HG03571 (cell line): ENCODE measurements around the gene FAM136A.
A peak's percentile ranks its signal among the peaks of the same experiment; 100 is the strongest.
"Not testable (repeated sequence)": the region's sequence is repeated elsewhere in the genome, so short reads cannot be mapped to it uniquely, and the experiment has no call there.

Experiments
- ATAC-seq: cut with Tn5 transposase; IDR thresholded peaks from one replicate; pipeline ENCODE4 v1.9.1; 2021; ENCODE audit not compliant: unreplicated experiment

Gene FAM136A

GRCh38 chr2:70301344-70302194, at the start of gene FAM136A:
Gene FAM136A (minus strand): TSS chr2:70302067. CDS start chr2:70302011, 56 bp downstream.
- ATAC-seq, result peak; percentile 80

DNA sequence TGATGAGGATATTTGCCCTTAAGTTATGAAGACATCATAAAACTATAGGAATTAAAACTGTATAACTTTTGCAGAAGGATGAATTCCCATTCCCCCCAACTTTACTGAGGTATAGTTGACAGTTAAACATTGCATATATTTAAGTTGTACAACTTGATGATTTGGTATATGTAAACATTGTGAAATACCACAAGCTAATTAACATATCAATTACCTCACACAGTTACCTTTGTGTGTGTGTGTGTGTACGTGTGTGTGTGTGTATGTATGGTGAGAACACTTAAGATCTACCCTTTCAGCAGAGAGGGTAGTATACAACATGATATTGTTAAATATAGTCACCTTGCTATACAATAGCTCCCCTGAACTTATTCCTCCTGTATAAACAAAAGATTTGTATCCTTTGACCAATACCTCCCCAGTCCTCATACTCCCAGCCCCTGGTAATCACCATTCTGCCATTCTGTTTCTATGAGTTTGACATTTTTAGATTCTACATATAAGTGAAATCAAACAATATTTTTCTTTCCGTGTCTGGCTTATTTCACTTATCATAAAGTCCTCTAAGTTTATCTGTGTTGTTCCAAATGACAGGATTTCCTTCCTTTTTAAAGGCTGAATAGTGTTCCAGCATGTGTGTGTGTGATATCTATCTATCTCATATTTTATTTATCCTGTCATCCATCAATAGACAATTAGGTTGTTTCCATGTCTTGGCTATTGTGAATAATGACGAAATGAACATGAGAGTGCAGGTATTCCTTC, 48.2 kb upstream of the FAM136A start:
- no peak for ATAC-seq

DNA sequence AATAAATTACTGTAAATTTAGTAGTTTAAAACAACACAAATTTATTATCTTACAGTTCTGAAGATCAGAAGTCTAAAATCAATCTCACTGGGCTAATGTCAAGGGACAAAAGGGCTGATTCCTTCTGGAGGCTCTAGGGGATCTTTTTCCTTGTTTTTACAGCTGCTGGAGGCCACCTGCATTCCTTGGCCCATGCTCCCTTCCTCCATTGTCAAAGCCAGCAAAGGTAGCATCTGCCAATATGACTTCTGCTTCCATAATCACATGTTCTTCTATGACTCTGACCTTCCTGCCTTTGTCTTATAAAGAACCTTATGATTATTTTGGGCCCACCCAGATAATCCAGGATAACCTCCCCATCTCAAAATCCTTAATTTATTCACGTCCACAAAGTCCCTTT, 46.0 kb upstream of the FAM136A start:
- ATAC-seq, result no peak

GRCh38 chr2:70344195-70344594, 42.3 kb upstream of the FAM136A start:
- no peak for ATAC-seq

- no peak for ATAC-seq
Observed at GRCh38 chr2:70341477-70341765, 39.6 kb upstream of the FAM136A start.

DNA sequence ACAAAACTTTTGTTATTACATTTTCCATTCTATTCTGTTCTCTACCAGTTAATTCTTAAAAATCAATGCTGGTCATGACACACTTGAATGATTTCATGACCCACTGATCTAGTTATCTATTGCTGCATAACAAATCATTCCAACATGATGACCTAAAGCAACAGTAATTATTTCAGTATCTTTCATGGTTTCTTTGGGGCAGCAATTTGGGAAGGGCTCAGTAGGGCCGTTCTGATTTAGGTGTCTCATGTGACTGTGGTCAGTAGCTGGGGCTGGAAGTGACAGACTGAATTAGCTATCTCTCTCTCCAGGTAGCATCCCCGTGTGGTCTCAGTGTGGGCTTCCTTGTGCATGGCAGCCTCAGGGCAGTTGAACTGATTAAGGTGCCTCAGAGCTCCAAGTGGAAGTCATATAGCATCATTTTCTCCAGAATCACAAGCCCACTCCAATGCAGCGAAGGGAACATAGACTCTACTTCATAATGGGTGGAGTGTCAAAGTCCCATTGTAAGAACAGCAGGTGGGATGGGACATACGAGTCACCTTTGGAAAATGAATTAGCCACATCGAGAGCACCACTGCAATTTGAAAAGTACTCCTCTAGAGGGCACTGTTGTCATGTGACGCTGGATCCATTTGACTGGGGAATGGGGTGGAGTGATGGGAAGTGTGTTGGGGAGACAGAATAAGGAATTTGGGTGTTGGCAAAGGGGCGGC, 39.1 kb upstream of the FAM136A start:
- no peak for ATAC-seq

DNA sequence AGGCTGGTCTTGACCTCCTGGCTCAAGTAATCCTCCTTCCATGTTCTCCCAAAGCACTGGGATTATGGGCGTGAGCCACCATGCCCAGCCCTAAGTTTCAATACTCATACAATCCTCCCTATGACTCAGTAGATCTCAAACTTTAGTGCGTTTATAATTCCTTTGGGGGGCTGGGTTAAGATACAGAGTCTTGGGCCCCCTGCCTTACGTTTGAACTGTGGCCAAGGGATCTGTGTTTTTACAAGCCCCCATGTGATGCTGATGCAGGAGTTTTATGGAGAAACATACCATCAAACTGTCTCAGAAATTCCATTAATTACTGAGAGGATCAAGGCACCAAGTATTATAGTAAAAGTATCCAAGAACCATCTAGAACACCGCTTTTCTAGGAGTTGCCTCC, 38.2 kb upstream of the FAM136A start:
- no peak for ATAC-seq

GRCh38 chr2:70336552-70336951, 34.7 kb upstream of the FAM136A start:
- no peak for ATAC-seq

GRCh38 chr2:70331012-70331411, 29.1 kb upstream of the FAM136A start:
- no peak for ATAC-seq

DNA sequence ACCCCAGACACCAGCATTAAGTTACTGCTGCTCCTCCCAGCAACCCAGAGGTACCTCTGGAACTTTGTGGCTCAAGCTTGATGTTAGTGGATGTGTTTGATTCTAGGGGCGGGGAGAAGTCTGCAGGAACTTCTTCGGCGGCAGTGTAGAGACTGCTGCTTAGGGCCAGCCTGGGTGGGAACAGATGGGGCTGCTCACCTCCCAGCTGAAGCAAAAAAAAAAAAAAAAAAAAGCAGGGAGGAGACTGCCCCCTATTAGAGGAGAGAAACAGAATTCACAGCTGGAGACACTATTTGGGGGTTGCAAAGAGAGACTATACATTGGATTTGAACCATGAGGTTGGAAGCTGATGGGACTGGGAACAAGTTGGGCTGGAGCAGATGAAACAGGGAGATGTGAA, 28.6 kb upstream of the FAM136A start:
- no peak for ATAC-seq

DNA sequence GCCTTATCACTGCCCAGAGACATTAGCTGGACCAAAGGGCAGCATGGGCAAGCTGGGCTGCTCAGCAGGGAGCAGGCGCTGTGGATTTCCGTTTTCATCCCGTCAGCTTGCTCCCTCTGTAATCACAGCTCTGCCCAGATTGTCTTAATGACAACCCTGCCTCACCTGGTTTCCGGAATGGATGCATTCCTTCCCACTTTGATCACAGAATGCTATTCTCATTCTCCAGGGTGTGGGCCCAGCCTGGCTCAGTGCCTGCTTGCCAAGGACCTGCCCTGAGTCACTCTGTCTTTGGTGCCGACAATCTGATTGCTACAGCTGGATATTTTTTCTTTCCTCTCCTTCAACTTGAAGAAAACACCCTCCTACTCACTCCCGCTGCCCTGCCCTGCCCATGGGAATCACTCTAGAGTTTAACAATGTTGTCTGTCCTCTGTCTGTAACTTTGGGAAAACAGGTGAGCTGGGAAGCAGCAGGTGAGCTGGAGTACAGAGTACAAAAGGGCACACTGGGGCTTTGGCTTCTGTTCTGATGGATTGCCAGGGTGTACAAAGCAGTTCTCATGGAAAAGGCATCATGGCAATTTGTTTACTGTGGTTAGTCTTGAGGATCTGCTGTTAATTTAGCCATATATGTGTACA, 27.2 kb upstream of the FAM136A start:
- no peak for ATAC-seq

- no peak for ATAC-seq
Observed at GRCh38 chr2:70325875-70326274, 24.0 kb upstream of the FAM136A start.

- no peak for ATAC-seq
Observed at GRCh38 chr2:70322518-70322917, 20.7 kb upstream of the FAM136A start.

DNA sequence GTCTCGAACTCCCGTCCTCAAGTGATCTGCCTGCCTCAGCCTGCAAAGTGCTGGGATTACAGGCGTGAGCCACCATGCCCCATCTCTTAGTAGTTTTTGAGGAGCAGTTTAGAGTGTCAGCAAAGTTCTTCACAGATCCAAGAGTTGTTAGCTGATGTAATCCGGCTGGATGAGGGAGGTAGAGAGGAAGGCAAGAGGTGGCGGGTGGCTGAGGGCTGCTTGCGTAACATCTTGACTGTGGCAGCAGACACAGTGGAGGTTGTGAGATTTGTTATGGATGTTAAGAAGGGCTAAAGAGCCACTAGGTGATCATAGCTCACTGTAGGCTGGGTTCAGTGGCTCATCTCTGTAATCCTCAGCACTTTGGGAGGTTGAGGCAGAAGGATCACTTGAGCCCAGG, 19.5 kb upstream of the FAM136A start:
- no peak for ATAC-seq

GRCh38 chr2:70314640-70315039, 12.8 kb upstream of the FAM136A start:
- ATAC-seq, result no peak

GRCh38 chr2:70312560-70312959, 10.7 kb upstream of the FAM136A start:
- no peak for ATAC-seq

DNA sequence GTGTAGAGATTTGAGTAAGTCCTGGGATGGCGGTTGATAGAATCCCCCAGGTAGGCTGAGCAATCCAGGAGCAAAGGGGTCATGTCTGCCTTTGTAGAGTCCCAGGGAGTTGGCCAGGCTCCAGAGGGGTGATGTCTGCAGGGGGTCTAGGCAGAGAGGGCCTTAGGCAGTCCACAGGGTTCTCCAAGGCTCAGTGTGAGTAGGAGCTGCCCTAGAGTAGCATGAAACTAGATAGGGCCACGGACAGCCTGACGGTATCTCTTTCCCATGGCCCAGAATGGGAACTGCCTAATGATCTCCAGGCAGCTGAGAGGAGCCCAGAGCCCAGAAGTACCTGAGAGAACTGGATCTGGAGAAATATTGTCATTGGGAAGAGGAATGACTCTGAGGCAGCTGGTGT, 9.0 kb upstream of the FAM136A start:
- no peak for ATAC-seq

DNA sequence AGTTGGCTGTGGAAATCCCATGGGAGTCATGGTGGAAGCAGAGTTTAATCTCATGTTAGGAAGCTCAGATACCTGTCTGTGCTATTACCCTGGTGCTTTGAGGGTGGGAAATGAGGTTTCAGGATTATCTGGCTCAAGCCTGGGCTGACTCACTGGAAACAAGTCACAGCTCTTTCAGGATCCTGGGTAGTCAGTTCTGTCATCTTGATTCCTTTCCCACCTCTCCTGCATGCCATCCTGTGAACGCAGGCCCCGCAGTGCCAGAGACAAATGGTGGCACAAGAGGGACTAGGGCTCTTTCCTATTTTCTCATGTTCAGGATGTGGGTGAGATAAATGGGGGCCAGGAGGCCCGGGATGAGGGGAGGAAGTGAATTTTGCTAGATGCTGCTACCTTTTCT, 3.7 kb upstream of the FAM136A start:
- ATAC-seq, result no peak

- ATAC-seq, result no peak
Observed at GRCh38 chr2:70304498-70304897, 2.6 kb upstream of the FAM136A start.

DNA sequence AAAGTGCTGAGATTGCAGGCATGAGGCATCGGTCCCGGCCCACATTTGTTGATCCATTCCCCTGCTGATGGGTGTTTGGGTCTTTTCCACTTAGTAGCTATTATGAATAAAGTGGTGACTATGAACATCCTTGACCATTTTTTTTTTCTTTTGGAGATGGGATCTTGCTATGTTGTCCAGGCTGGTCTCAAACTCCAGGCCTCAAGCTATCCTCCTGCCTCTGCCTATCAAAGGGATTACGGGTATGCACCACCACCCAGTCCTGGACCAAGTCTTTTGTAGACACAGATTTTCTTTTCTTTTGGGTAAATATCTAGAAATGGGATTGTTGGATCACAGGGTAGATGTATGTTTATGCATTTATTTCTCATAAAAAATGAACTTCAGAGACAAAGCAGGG, 1.3 kb upstream of the FAM136A start:
- ATAC-seq, result no peak

GRCh38 chr2:70302195-70302546, 304 bp upstream of the FAM136A start:
- ATAC-seq, result not testable (repeated sequence)
